B cell (primary cell): ENCODE data around the gene MRPL41. TPM values are rescaled to one million over a fixed set of nuclear protein-coding genes. Genes with fewer than 3 reads are reported as not detected.

ENCODE experiments used
- ATAC-seq: fragments of 200-7000 bp; cut with Tn5 transposase; one replicate; pipeline ENCODE4 v1.10.0; 2021; ENCODE audit warnings: low read depth, mild to moderate bottlenecking, moderate number of reproducible peaks, moderate library complexity
- CTCF ChIA-PET: fragments of 350-600 bp; sonication (Branson Sonifier 250); formaldehyde crosslinking; loops from one replicate; lab custom pipeline; 2021; ENCODE audit warnings: antibody characterized with exemption, inconsistent platforms; lab: Charles Lee
- POLR2A ChIA-PET: fragments of 350-600 bp; sonication (Branson Sonifier 250); formaldehyde crosslinking; loops from one replicate; lab custom pipeline; 2021; ENCODE audit warnings: antibody characterized with exemption; lab: Charles Lee
- DNase-seq: peaks from one replicate; pipeline ENCODE4 v3.0.0; 2013
- H2AFZ ChIP-seq: 2 replicates; pipeline ENCODE4 v1.6.1; 2012; ENCODE audit warnings: mild to moderate bottlenecking, low read depth, low read length; ENCODE audit not compliant: insufficient read depth, poor library complexity, severe bottlenecking
- H3K27ac ChIP-seq, 2 donors: 1 replicate in 1 of 2; 2 replicates in 1 of 2; pipeline ENCODE4 v1.5.1; 2012 to 2013; ENCODE audit warnings: low read length in 2 of 2, mild to moderate bottlenecking in 2 of 2, moderate library complexity in 1 of 2
- H3K27me3 ChIP-seq, 4 experiments: fragments of 200-600 bp in 1 of 4; sonication (generic) in 1 of 4; replicated peaks in 1 of 4; 1 replicate in 2 of 4; 2 replicates in 2 of 4; pipeline versions ENCODE4 v1.6.1 to v1.7.0; 2013 to 2016; ENCODE audit warnings: low read length in 3 of 4, mild to moderate bottlenecking in 2 of 4, mixed read lengths in 1 of 4, moderate library complexity in 1 of 4; ENCODE audit not compliant: insufficient read depth in 4 of 4, control insufficient read depth in 3 of 4; ENCODE audit errors: control extremely low read depth in 1 of 4
- H3K36me3 ChIP-seq, 2 experiments: replicated peaks in 1 of 2; 1 replicate in 1 of 2; 2 replicates in 1 of 2; pipeline versions ENCODE4 v1.6.1 to v1.7.1; 2013; ENCODE audit warnings: low read length in 1 of 2; ENCODE audit not compliant: insufficient read depth in 2 of 2, control insufficient read depth in 1 of 2; ENCODE audit errors: control extremely low read depth in 1 of 2, extremely low read depth in 1 of 2
- H3K4me1 ChIP-seq, 2 donors: fragments of 200-600 bp in 1 of 2; sonication (generic) in 1 of 2; 1 replicate in 1 of 2; 2 replicates in 1 of 2; pipeline versions ENCODE4 v1.5.1 to v1.6.1; 2013 to 2017; ENCODE audit warnings: low read length in 2 of 2; ENCODE audit not compliant: control insufficient read depth in 2 of 2, insufficient read depth in 2 of 2
- H3K4me2 ChIP-seq: replicated peaks from 2 replicates; pipeline ENCODE3; 2012; ENCODE audit warnings: mild to moderate bottlenecking, low read depth, low read length; ENCODE audit not compliant: poor library complexity, severe bottlenecking
- H3K4me3 ChIP-seq, 5 experiments: fragments of 200-600 bp in 1 of 5; sonication (generic) in 1 of 5; 1 replicate in 3 of 5; 2 replicates in 2 of 5; pipeline versions ENCODE4 v1.5.1 to v1.7.0; 2011 to 2016; ENCODE audit warnings: low read length in 4 of 5, mild to moderate bottlenecking in 4 of 5, low read depth in 2 of 5, control low read depth in 1 of 5, moderate library complexity in 1 of 5; ENCODE audit not compliant: insufficient read depth in 1 of 5; ENCODE audit errors: control extremely low read depth in 1 of 5, extremely low read depth in 1 of 5
- H3K79me2 ChIP-seq: fragments of 200-600 bp; sonication (generic); one replicate; pipeline ENCODE4 v1.6.0; 2016; ENCODE audit warnings: low read length; ENCODE audit not compliant: control insufficient read depth, insufficient read depth
- H3K9ac ChIP-seq: fragments of 200-600 bp; sonication (generic); 2 replicates; pipeline ENCODE4 v1.6.1; 2017; ENCODE audit warnings: mild to moderate bottlenecking, low read length, moderate library complexity
- H3K9me3 ChIP-seq, 3 donors: one replicate each; pipeline versions ENCODE4 v1.6.1 to v1.7.1; 2013; ENCODE audit warnings: low read length in 2 of 3; ENCODE audit not compliant: control insufficient read depth in 2 of 3, insufficient read depth in 1 of 3; ENCODE audit errors: control extremely low read depth in 1 of 3
- H4K20me1 ChIP-seq: 2 replicates; pipeline ENCODE4 v1.6.0; 2012; ENCODE audit warnings: mild to moderate bottlenecking, low read length; ENCODE audit not compliant: insufficient read depth, control insufficient read depth, poor library complexity, severe bottlenecking
- H3K27ac Mint-ChIP-seq: one replicate; pipeline ENCODE4 v1.8.0; 2021; ENCODE audit warnings: mixed read lengths
- H3K27me3 Mint-ChIP-seq: one replicate; pipeline ENCODE4 v1.8.0; 2021; ENCODE audit warnings: mixed read lengths
- H3K4me1 Mint-ChIP-seq: one replicate; pipeline ENCODE4 v1.8.0; 2021; ENCODE audit warnings: mixed read lengths
- H3K4me3 Mint-ChIP-seq: one replicate; pipeline ENCODE4 v1.8.0; 2021; ENCODE audit warnings: mixed read lengths
- H3K9me3 Mint-ChIP-seq: one replicate; pipeline ENCODE4 v1.8.0; 2022; ENCODE audit warnings: mixed read lengths; ENCODE audit not compliant: insufficient read depth
- CTCF ChIP-seq: fragments of 200-600 bp; IDR thresholded peaks from one replicate; pipeline ENCODE4 v1.8.0; 2022; ENCODE audit warnings: antibody characterized with exemption, mild to moderate bottlenecking
- EZH2 ChIP-seq: IDR thresholded peaks from 2 replicates; pipeline ENCODE4 v1.6.1; 2012; ENCODE audit warnings: borderline replicate concordance, low read depth, mild to moderate bottlenecking, moderate library complexity, low read length; ENCODE audit not compliant: insufficient read depth, poor library complexity, severe bottlenecking
- WGBS: methylation state at CpG from one replicate; pipeline ENCODE4 v1.1.5; 2013; ENCODE audit warnings: missing lambda C conversion rate; ENCODE audit not compliant: insufficient coverage; 5-methylcytosine and 5-hydroxymethylcytosine counted together
- intact Hi-C: fragments of 100-400 bp; cut with micrococcal nuclease; formaldehyde crosslinking; loops from one replicate; pipeline ENCODE4 v1.10.0; 2022
- polyA plus RNA-seq: library from polyadenylated mRNA; depleted of rRNA; stranded (reverse); fragments of >200 nt; gene quantifications from 2 replicates; pipeline ENCODE4 v1.2.3, GENCODE V29; 2012
- total RNA-seq, 2 donors: library from RNA; stranded (reverse); fragments of 120-200 nt in 1 of 2; gene quantifications; 1 replicate in 1 of 2; 2 replicates in 1 of 2; pipeline versions ENCODE4 v1.2.3 to v1.2.4, GENCODE V29; 2013 to 2022

MRPL41 gene
- total and polyA plus RNA-seq, 2 donors (not counting 1 experiment from before 2014, with no cell fraction given) = 59.2 to 70.9 TPM

GRCh38 chr9:137524161-137524980 is 27.3 kb upstream of the MRPL41 start:
- Histone ChIP-seq H2AFZ (no peak overlapping the region), H3K27me3 (no peaks in the 10 kb centered on the region), H3K4me2 (no peak overlapping the region), H3K79me2 (no peaks in the 10 kb centered on the region), H3K9me3 (no peaks in the 10 kb centered on the region), H3K4me1 (peaks cover 0 to 4% of the 10 kb centered on the region in 2 donors), H3K4me3 (no peak overlapping the region), H4K20me1 (no peaks in the 10 kb centered on the region), H3K27ac (no peak overlapping the region), H3K9ac (no peak overlapping the region), H3K36me3 (peaks cover 1 to 3% of the 10 kb centered on the region in 2 experiments)
- WGBS = 98% methylated on average over 30 of the region's 33 CpGs
- Mint-ChIP-seq H3K9me3 (no peaks in the 10 kb centered on the region), H3K4me1 (peaks cover 3% of the 10 kb centered on the region), H3K4me3 (no peak overlapping the region), H3K27me3 (no peaks in the 10 kb centered on the region), H3K27ac (no peak overlapping the region)
- no peak for TF ChIP-seq CTCF
- no peak for TF ChIP-seq EZH2
- intact Hi-C loops = no loop called here
- DNase-seq = no peak
- POLR2A ChIA-PET = no interaction called here
- no peak for ATAC-seq
- CTCF ChIA-PET = interaction anchor here (0.8 to 1.1 kb wide), 2 partner anchors 100 to 238 kb away, joined by 3 read pairs; no protein-coding TSS in a partner anchor

- H3K27ac Mint-ChIP-seq = no peak overlapping the region
- no peak for ATAC-seq
These were observed 26.7 kb upstream of the MRPL41 start for GRCh38 chr9:137524981-137525317.

More at GRCh38 chr9:137524981-137525317, 26.7 kb upstream of the MRPL41 start:
- H3K9me3 Mint-ChIP-seq = no peaks in the 10 kb centered on the region
- Histone ChIP-seq H3K4me1 (peaks cover 0 to 4% of the 10 kb centered on the region in 2 donors), H3K27me3 (no peaks in the 10 kb centered on the region), H2AFZ (no peak overlapping the region), H4K20me1 (no peaks in the 10 kb centered on the region), H3K27ac (no peak overlapping the region), H3K4me3 (no peak overlapping the region), H3K4me2 (no peak overlapping the region), H3K9ac (no peak overlapping the region), H3K79me2 (no peaks in the 10 kb centered on the region), H3K36me3 (peaks cover under 1 to 1% of the 10 kb centered on the region in 2 experiments), H3K9me3 (no peaks in the 10 kb centered on the region)
- intact Hi-C loops = loop anchor here (5.0 kb wide), 1 partner anchor 103 kb away; the partner anchor contains the start of genes EXD3 and NOXA1
- no peak for TF ChIP-seq EZH2
- ChIA-PET POLR2A (no interaction called here), CTCF (interaction anchor here (0.8 to 1.2 kb wide), 4 partner anchors 99 to 238 kb away, joined by 3 to 4 read pairs (median 3); partner anchors contain the start of gene NRARP)
- no peaks in the 10 kb centered on the region for H3K27me3 Mint-ChIP-seq
- no peak for DNase-seq
- H3K4me1 Mint-ChIP-seq = peaks cover 3% of the 10 kb centered on the region
- WGBS = 100% methylated on average over 3 of the region's 5 CpGs
- no peak overlapping the region for H3K4me3 Mint-ChIP-seq
